Keratinocyte (primary cell): Measurements from ENCODE around the gene TBC1D14. TPM values are rescaled to one million over a fixed set of nuclear protein-coding genes. Genes with fewer than 3 reads are reported as not detected.

Source experiments
- DNase-seq: peaks from one replicate; pipeline ENCODE4 v3.0.0-alpha.2; 2011; ENCODE audit warnings: low read depth, missing footprints, low spot score
- FAIRE-seq: peaks from 2 replicates; lab custom pipeline; 2011; peaks lifted over from hg19 to GRCh38; lab: Jason Lieb, UNC
- H2AFZ ChIP-seq: 2 replicates; pipeline ENCODE4 v1.6.0; 2012; ENCODE audit warnings: low read length, control low read depth, inconsistent platforms; ENCODE audit not compliant: control insufficient read depth
- H3K27ac ChIP-seq: 2 replicates; pipeline ENCODE4 v1.5.1; 2011; ENCODE audit warnings: low read length; ENCODE audit not compliant: control insufficient read depth, insufficient read depth
- H3K27me3 ChIP-seq: 3 replicates; pipeline ENCODE4 v1.6.0; 2011; ENCODE audit warnings: low read length; ENCODE audit not compliant: control insufficient read depth, insufficient read depth; ENCODE audit errors: extremely low read depth
- H3K36me3 ChIP-seq, 2 experiments: 2 replicates in 1 of 2; 3 replicates in 1 of 2; pipeline ENCODE4 v1.5.1; 2011; ENCODE audit warnings: low read length in 2 of 2, mild to moderate bottlenecking in 1 of 2; ENCODE audit not compliant: control insufficient read depth in 2 of 2, insufficient read depth in 2 of 2; ENCODE audit errors: extremely low read depth in 1 of 2
- H3K4me1 ChIP-seq: 3 replicates; pipeline ENCODE4 v1.5.1; 2011; ENCODE audit warnings: low read length; ENCODE audit not compliant: control insufficient read depth, insufficient read depth; ENCODE audit errors: extremely low read depth
- H3K4me2 ChIP-seq: 3 replicates; pipeline ENCODE4 v1.6.0; 2011; ENCODE audit warnings: low read depth, low read length; ENCODE audit not compliant: control insufficient read depth, insufficient read depth; ENCODE audit errors: extremely low read depth
- H3K4me3 ChIP-seq, 3 experiments: fragments of 200-600 bp in 1 of 3; sonication (generic) in 1 of 3; 2 replicates in 2 of 3; 3 replicates in 1 of 3; pipeline ENCODE4 v1.5.1; 2011 to 2016; ENCODE audit warnings: low read length in 3 of 3, mild to moderate bottlenecking in 3 of 3, control low read depth in 2 of 3, inconsistent platforms in 1 of 3, low read depth in 1 of 3, mixed read lengths in 1 of 3, mixed run types in 1 of 3, moderate library complexity in 1 of 3; ENCODE audit not compliant: control insufficient read depth in 2 of 3, insufficient read depth in 2 of 3; ENCODE audit errors: extremely low read depth in 1 of 3
- H3K79me2 ChIP-seq: 2 replicates; pipeline ENCODE4 v1.6.0; 2012; ENCODE audit warnings: low read length; ENCODE audit not compliant: control insufficient read depth, insufficient read depth
- H3K9ac ChIP-seq: 3 replicates; pipeline ENCODE4 v1.6.0; 2011; ENCODE audit warnings: low read length; ENCODE audit not compliant: control insufficient read depth, insufficient read depth; ENCODE audit errors: extremely low read depth
- H3K9me1 ChIP-seq: 3 replicates; pipeline ENCODE4 v1.6.0; 2011; ENCODE audit warnings: low read length; ENCODE audit not compliant: control insufficient read depth, insufficient read depth; ENCODE audit errors: extremely low read depth
- H3K9me3 ChIP-seq: 2 replicates; pipeline ENCODE4 v1.5.1; 2012; ENCODE audit warnings: low read depth, low read length; ENCODE audit not compliant: control insufficient read depth
- H4K20me1 ChIP-seq: 3 replicates; pipeline ENCODE4 v1.6.0; 2011; ENCODE audit warnings: low read length; ENCODE audit not compliant: control insufficient read depth, insufficient read depth; ENCODE audit errors: extremely low read depth
- CTCF ChIP-seq, 3 experiments: IDR thresholded peaks in 1 of 3; conservative IDR thresholded peaks in 1 of 3; optimal IDR thresholded peaks in 1 of 3; 2 replicates in 2 of 3; 3 replicates in 1 of 3; pipeline versions ENCODE3 to v1.5.1; 2011; ENCODE audit warnings: low read length in 3 of 3, mild to moderate bottlenecking in 3 of 3, moderate library complexity in 2 of 3, control low read depth in 1 of 3, inconsistent platforms in 1 of 3; ENCODE audit not compliant: insufficient read depth in 2 of 3; ENCODE audit errors: extremely low read depth in 1 of 3
- EZH2 ChIP-seq: IDR thresholded peaks from one replicate; pipeline ENCODE4 v1.6.1; 2012; ENCODE audit warnings: inconsistent platforms, mild to moderate bottlenecking, low read length, moderate library complexity
- dilution Hi-C: fragments of 300-500 bp; cut with MboI; formaldehyde crosslinking; loops from one replicate; pipeline ENCODE4 v1.7.0; 2020; ENCODE audit warnings: low sequenced_read_pairs; ENCODE audit not compliant: extremely low pct_ligation_motif_present
- polyA plus RNA-seq, 5 experiments: library from polyadenylated mRNA; depleted of rRNA in 3 of 5; stranded (reverse) in 3 of 5; stranded (forward) in 1 of 5; unstranded in 1 of 5; fragments of >200 nt; gene quantifications; 1 replicate in 1 of 5; 2 replicates in 3 of 5; 3 replicates in 1 of 5; pipeline versions ENCODE4 v1.2.1 to v1.2.3, GENCODE V29; 2011 to 2012; ENCODE audit warnings: missing spikeins in 2 of 5, low read depth in 1 of 5, low replicate concordance in 1 of 5

Gene TBC1D14
- polyA plus RNA-seq, 1 donor (not counting 4 experiments of a cell fraction or from before 2014, with no cell fraction given) = 55.1 TPM

- no peak overlapping the region for H3K27ac ChIP-seq
- no peak overlapping the region for H3K4me2 ChIP-seq
Measured at GRCh38 chr4:7045553-7045952, 135.9 kb downstream of the TBC1D14 start.

GRCh38 chr4:7045961-7046921 lies 136.6 kb downstream of the TBC1D14 start:
- TF ChIP-seq EZH2 (no peak), CTCF (optimal IDR thresholded peaks at IDR 0.05 in 1 of 3, IDR thresholded peaks at IDR 0.05 in 1 of 3, conservative IDR thresholded peaks at IDR 0.05 in 1 of 3; ENCODE audit: extremely low read depth in 1 of 3, insufficient read depth in 2 of 3, low read length in 3 of 3) (no peak)
- FAIRE-seq = no peak
- Histone ChIP-seq H3K4me3 (no peak overlapping the region), H3K4me2 (no peak overlapping the region), H3K9me1 (peaks cover 2% of the 10 kb centered on the region), H3K27me3 (no peaks in the 10 kb centered on the region), H3K36me3 (peaks cover 3 to 16% of the 10 kb centered on the region in 2 experiments), H3K9me3 (no peaks in the 10 kb centered on the region), H3K9ac (no peak overlapping the region), H2AFZ (no peak overlapping the region), H3K27ac (no peak overlapping the region), H3K79me2 (peaks cover 72% of the 10 kb centered on the region), H3K4me1 (peaks cover 13% of the 10 kb centered on the region), H4K20me1 (peaks cover 7% of the 10 kb centered on the region)
- no peak for DNase-seq
- dilution Hi-C loops = no loop called here

More at GRCh38 chr4:7045553-7045952, 135.9 kb downstream of the TBC1D14 start:
- Histone ChIP-seq H3K27me3 (no peaks in the 10 kb centered on the region), H3K79me2 (peaks cover 66% of the 10 kb centered on the region), H3K9me3 (no peaks in the 10 kb centered on the region), H3K4me1 (peaks cover 13% of the 10 kb centered on the region), H2AFZ (no peak overlapping the region), H3K9me1 (peaks cover 2% of the 10 kb centered on the region), H4K20me1 (peaks cover 7% of the 10 kb centered on the region), H3K4me3 (no peak overlapping the region), H3K36me3 (peaks cover 2 to 16% of the 10 kb centered on the region in 2 experiments), H3K9ac (no peak overlapping the region)
- TF ChIP-seq EZH2 = no peak
- no peak for TF ChIP-seq CTCF (optimal IDR thresholded peaks at IDR 0.05 in 1 of 3, IDR thresholded peaks at IDR 0.05 in 1 of 3, conservative IDR thresholded peaks at IDR 0.05 in 1 of 3; ENCODE audit: extremely low read depth in 1 of 3, insufficient read depth in 2 of 3, low read length in 3 of 3)
- no peak for FAIRE-seq
- no peak for DNase-seq
- dilution Hi-C loops = no loop called here
